HG03565 (cell line): Measurements from ENCODE around the gene SLC66A1.

Experiments
- ATAC-seq: cut with Tn5 transposase; IDR thresholded peaks from one replicate; pipeline ENCODE4 v1.9.1; 2021; ENCODE audit warnings: mild to moderate bottlenecking, moderate library complexity; ENCODE audit not compliant: unreplicated experiment

Gene SLC66A1

DNA sequence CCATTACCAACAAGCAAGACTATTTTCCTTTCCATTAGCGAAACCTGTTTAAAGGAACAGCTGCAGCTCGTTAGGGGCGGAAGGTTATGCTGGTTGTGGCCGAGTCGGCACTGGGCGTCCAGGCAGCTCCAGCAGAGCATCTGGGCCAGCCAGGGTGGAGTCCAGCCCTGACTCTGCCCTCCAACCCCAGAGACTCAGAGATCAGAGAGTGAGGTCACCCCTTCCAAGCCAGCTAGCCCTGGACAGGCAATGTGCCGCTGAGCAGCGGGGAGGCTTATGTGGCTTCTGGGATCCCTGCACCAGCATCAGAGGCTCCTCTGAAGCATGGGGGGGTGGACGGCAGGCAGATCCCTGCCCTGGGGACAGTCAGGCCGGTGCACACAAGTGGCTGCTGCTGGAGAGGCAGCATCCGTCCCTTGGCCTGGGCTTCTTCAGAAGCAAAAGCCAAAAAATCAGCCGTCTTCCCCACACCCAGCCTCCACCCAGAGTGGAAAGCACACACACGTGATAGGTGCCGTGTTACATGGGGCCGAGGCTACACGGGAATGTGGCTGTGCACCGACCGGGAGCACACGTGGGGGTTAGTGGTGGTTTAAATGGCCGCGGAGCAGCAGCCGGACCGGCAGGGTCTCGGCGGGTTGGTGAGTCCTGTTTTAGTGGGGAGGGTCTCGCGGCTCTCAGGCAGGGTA is 30.1 kb downstream of the SLC66A1 start:
- no peak for ATAC-seq

DNA sequence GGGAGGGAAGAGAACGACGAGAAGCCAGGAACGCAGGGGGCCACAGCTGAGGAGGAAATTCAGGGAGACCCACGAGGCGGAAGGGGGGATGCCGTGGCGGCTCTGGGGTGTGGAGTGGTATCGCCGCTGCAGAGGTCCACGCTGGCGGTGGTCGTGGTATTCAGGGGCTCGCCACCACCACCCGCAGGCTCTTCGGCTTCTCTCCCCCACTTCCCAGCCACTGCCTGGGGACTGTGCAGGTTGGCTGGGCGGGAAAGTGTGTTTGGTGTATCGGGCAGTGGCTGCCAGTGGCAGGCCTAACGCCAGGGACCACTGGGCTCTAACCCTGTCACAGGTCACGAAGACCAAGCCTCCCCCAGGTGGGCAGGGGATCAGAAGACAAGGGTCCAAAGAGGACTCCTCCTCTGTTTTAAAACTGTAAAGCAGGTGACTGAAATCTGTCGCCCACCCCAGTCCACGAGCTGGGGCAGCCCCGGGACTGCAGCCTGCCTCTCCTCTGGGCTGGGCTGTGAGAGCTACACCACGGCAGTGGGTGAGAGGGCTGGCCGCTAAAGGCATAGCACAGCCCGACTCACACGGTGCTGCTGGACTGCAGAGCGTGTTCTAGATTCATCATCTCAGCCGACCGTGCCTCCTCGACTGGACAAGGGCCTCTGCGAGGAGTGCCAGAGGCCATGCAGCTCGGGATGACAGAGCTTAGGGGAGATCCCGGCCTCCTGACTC is 30.9 kb downstream of the SLC66A1 start:
- no peak for ATAC-seq

DNA sequence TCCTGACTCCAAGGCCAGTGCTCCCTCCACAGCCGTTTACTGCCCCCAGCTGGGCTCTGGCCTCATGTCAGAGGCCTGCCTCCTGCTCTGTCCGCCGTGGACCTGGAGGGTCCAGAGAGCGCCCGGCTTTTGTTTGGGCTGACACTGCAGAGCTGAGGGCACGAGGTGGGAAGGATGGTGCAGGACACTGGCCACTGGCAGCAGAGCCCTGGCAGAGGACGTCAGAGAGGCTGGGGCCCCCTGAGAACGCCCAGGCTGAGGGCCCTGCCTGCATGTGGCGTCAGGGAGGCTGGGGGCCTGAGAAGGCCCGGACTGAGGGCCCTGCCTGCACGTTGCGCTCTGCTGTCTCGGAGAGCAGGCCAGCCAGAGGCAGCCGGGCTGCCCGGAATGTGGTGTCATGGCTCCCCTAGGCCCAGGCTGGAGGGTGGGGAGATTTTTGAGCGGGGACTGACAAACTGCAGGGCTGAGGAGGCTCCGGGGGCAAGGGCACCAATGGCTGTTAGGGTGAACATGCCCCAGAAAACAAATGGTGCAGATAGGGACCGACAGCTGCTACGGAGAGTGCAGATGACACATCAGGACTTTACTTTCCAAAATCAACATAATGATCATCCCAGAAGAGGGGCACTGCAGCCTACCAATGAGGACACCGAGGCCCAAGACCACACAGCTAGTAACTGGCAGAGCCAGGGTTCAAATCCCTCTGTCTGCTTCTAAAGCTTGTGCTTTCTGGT is 31.7 kb downstream of the SLC66A1 start:
- ATAC-seq = no peak

DNA sequence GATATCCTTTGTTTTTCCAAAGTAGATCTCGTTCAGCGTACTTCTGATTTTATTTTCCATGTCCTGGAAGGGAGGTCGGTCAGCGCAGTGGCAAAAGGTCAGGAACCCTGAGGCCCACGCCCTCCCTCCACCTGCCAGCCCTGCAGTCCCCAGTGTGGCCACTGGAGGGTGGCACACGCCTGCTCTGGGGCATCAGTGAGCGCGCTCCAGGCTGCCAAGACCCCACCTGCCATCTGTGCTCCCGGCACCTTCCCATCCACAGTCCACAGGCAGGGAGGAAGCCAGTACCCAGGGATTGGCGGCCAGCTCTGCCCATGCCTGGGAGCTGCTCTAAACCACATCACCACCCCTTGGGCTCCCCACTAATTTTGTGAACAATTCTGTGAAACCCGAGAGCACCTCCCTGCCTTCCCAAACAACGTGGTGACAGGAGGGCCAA is 32.3 kb downstream of the SLC66A1 start:
- ATAC-seq = no peak

DNA sequence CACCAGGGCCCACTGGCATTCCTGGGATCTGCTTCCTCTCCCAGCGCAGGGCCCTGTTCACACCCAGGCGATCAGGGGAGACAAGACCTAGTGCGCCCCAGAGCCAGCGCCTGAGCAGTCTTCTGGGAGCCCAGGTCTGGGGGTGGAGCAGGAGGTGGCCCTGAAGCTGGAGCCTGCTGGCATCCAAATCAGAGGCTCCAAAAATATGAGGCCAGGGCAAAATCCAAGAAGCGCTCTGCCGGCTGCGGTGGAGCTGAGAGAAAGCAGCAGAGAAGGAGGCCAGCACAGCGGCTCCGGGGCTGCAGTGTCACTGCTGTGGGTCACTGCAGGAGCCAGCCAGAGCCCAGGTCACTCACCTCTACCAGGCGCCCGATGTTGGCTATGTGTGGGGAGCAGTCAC is 32.7 kb downstream of the SLC66A1 start:
- no peak for ATAC-seq

DNA sequence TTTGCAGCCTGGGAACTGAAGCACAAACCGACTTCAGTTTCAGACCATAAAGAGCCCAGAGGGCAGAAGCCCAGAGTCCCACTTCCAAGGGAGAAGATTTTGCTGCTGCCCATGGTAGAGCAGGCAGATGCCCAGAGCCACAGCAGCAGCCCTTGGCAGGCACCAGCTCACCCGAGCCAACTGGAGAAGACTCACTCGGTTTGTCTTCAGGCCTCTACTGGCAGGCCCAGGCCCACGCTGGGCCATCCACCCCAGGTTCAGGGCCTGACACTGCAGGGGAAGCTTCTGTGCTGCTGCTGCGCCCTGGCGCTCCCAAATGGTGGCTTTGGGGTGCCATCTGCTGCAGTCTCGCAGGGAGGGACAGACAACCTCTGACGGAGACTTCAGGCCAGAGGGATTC is 33.3 kb downstream of the SLC66A1 start:
- ATAC-seq = no peak

DNA sequence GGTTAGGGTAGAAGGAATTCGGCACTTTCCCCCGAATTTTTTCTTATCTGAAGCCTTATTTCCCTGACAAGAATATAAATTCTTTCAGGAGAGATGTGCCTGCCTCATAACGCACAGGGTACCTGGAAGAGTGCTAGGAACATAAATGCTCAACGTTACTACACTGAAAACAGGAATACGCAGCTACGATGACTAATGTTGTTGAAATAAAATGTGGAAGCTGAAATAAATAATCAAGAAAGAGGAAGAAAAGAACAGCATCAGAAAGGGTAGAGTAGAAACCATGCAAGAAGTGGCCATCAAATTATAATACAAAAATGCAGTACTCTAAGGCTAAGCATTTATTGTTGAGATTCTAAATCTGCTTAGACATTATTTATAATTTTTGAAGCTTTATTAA is 33.9 kb downstream of the SLC66A1 start:
- ATAC-seq = no peak

DNA sequence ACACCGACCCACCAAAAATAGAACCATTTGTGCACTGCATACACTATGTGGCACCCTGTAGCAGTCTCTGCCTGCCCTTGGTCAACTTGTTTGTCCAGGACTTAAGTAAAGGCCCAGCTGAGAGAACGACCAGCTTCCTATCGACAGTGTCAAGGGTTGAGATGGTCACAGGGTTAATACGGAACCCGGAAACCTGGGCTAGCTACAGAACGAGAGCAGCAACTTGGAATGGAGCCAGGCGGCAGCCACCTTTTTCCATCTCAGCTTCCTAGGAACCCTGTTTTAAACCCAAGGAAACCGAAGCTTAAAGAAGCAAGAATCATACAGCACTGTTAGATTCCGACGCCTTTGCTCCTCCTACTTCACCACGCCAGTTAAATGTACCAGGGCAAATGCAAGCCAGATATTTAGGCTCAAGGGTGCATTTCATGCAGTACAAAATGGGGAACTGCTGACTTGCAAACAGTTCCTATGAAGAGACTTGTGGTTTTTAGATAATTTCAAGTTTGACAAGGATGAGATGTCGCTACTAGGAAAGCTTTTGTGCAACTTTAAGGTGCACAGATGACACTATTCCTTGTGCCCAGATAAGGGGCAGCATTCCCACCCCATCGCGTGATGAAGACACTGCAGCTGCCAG is 35.5 kb downstream of the SLC66A1 start:
- no peak for ATAC-seq

DNA sequence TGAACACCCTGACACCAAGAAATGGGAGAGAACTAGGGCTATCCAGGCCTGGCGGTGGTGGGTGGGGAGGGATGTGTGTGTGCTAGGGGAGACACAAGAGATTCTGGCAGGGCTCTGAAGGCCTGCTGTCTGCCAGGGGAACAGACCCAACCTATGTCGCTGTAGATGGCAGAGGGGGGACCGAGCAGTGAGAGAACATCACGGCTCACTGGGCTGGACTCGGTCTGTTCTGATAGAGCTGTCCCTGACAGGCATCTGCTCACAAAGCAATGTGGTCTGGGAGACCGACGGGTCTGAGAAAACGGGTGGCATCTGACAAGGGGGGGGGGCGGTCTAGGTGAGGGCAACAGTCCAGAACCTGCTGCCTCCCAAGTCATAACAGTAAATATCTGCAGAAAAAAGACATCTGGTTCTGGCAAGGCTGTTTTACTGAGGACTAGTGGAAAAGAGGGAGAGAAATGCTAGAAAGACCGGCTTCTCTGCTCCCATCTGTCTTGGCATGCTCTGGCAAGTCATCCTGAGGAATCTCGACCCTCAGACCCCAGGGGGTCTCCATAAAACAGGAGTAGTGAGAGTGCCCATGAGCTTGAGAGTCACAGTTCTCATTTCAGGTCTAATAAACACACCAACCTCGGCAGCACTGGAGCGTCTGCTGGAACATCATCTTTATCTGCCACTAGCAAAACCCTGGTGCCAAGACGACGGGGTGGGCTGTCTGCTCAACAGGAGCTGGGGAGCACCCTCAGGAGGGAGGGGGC is 36.5 kb downstream of the SLC66A1 start:
- ATAC-seq = no peak

DNA sequence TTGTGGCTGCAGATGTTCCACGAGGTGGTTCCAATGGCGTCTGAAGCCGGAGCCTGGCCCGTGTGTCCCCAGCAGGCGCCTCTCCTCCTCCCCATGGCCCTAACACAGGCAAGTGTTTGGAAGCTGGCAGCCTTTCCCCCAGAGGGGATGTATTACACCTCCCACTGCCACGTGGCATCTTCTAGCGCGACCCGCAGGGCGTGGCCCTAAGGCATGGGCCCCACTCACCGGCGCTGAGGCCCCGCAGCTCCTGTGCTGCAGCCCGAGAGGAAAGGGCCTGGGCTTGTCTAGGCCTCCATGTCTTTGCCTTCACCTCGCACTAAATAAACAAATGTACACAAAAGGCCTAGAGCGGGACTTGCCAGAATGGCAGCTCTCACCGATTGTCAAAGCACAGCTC is 37.9 kb downstream of the SLC66A1 start:
- ATAC-seq = no peak

DNA sequence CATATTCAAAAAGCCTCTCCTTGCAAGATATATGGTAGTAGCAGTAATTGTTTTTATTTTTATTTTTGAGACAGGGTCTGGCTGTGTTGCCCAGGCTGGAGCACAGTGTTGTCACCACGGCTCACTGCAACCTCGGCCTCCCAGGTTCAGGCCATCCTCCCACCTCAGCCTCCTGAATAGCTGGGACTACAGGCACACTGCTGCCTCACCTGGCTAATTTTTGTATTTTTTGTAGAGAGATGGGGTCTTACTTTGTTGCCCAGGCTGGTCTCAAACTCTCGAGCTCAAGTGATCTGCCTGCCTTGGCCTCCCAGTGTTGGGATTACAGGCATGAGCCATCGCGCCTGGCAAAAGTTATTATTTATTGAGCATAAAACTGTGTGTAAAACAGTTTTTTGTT is 38.4 kb downstream of the SLC66A1 start:
- no peak for ATAC-seq

DNA sequence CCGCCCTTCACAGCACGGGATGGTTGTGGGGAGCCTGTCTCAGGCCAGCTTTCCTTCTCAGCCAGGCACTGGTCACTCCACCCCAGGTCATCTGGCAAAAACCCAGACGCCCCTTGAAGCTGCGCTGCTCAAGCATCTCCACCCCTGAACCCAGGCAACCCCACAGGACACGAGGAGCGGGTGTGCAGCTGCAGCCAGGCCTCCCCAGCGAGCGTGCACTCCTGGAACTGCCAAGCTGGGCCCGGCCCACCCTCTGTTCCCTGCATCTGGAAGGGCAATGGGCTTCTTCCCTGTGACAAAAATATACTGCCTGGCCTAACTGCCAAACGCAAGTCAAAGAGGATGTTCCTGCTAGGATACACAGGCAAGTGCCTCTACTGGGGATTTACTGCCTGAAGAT is 39.7 kb downstream of the SLC66A1 start:
- ATAC-seq = no peak

DNA sequence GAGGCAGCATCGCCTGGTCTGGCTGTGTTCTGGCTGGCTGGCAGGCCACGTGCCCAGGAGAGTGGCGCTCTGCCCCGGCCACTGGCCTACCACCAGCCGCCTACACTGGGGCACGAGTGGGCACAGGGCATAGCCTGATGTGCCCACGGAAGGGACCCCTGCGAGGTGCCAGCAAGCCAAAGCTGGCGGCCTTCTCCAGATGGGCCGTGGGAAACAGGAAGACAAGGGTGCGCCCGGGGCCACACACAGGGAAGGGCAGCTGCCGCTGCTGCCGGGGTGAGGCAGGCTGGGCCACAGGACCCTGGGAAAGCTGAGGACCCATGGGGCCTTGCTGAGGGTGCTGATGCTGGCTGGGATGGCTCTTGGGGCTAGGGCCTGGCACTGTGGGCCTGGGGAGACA is 40.7 kb downstream of the SLC66A1 start:
- no peak for ATAC-seq

DNA sequence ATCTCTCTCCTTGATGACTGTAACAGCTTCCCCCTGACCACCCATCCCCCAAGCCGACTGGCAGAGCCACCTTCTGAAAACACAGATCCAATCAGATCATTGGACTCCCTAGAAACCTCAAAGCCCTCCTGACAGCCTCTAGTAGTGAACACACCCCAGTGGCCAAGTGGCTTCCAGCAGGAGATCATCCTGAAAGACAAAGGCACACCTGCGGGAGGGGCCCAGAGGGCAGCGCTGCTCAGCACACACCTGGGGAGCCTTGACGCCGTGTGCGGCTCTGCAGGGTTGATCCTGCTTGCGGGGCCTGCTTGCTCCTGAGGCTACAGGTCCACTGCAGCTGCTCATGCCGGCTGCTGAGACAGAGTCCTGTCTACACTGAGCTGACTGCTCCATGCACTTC is 41.5 kb downstream of the SLC66A1 start:
- no peak for ATAC-seq

DNA sequence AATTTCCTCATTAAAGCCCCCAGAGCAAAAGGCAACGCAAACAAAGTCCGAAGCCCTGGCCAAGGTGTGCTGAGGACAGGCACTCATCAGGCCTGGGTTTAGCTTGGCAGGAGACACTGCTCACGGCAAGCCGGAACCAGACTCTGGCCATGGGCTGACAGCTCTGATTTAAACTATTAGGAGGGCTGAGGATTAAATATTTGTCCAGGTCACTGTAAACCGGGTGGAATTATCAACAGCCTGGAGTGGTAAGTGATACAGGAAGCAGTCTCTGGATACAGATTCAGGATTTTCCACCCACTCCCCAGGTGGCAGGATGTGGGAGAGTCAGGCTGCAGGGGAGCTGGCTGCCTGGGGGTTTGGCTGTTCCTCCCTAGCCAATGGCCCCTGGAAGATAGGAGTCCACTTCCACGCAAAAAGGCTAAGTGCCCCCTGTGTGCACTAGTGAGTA is 42.4 kb downstream of the SLC66A1 start:
- no peak for ATAC-seq

DNA sequence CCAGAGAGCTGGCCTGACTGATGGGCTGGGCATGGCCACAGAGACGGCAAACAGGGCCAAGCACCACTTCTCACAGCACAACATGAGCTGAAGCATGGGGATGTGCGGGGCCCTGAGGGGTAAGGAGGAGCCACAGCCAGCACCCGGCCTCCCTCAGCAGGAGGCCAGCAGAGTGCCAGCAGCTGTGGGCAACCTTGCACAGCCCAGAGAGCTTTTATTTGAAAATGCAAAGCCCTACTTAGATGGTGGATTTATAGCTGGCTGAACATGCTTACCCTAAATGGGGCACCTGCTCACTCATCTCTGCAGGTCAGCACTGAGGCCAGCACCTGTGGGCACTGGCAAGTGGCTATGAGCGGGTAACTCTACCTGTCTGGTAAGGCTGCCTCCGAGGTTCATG is 44.1 kb downstream of the SLC66A1 start:
- ATAC-seq = no peak

DNA sequence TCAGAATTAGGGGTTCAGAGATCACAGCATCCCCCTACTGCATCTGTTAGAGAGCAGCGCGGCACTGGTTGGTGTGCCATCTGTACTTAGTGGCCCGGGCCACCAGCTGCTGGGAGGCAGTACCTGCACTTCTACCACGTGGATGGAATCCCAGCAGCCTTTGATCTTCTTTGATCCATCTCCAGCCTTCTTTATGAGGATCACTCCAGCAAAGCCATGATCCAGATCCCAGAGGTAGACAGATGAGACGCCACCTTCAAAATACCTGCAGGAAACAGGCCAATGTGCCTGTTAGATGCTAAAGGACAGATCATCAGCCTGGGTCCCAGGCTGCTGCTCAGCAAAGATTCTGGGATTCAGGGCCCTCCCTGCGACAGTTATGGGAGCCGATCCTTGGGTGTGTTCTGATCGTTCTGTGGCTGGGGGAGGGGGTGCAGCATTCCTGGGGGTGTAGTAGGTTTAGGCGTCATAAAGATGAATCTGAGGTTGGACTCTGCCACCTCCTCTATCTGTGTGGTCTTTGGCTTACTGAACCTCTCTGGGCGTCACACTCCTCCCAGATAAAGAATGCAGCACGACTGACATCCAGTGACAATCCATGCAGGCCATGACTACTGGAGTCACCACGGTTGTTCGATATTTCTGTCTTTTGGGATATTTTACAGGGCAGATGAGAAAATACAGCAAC is 45.3 kb downstream of the SLC66A1 start:
- ATAC-seq = no peak

DNA sequence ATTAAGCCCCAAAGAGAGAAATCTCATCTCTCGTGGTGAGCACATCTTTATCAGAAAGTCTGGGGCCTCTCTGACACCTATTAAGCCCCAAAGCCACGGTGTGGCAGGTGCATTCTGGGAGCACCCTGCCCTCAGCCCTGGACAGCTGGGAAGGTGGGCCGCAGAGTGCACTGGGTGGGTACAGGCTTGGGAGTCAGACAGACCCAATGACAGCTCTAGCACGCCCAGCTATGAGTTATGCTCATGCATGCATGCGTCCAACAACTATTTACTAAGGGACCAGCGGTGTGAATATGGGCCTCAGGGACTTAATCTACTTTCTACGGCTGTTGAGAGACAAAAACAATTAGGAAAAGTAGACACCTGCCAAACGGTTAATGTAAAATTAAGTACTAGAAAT is 46.6 kb downstream of the SLC66A1 start:
- no peak for ATAC-seq

DNA sequence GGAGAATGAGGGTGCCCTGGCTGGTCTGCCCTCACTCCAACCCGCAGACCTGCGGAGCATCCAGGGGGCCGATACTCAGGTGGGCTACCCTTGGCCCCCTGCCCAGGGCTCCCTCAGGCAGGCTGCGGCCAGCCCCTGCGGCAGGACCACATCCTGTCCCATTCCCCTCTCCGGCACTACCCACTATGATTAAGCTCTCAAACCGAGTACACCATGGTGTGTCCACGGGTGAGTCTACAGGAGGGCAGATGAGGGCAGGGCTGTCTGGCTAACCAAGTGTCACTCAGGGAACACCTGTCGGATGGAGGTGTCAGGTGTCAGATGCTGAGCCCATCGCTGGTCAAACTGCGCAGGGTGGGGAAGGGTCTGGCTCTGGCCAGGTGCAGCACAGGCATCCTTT is 47.2 kb downstream of the SLC66A1 start:
- ATAC-seq = no peak

DNA sequence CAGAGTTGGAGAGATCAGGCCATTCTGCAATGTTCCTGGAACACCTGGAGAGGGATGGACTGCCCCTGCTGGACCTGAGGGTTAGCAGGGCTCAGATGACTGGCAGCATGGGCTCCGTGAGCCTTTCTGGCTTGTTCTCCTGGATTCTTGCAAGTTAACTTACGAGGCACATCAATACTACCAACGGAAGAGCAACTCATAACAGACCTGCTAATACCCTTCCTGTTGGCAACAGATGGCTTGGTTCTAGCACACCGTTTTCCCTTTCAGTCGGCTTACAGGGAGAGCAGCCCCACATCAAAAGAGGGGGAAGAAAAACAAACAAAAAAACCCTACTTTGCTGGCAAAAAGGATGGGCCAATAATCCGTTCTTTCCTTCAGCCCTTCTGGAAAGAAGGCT is 47.9 kb downstream of the SLC66A1 start:
- ATAC-seq = no peak
